HepG2 (cell line): Measurements from ENCODE around the gene TSPYL4. TPM values are rescaled to one million over a fixed set of nuclear protein-coding genes. Genes with fewer than 3 reads are reported as not detected.
A peak's percentile ranks its signal among the peaks of the same experiment; 100 is the strongest.

Source experiments
- ATF7 ChIP-seq, 2 experiments: fragments of 450-650 bp in 1 of 2; sonication (generic) in 1 of 2; formaldehyde crosslinking in 1 of 2; IDR thresholded peaks; 2 replicates each; pipeline versions ENCODE4 v1.4.0 to v1.6.1; 2016 to 2020; ENCODE audit warnings: antibody characterized with exemption in 1 of 2, mild to moderate bottlenecking in 1 of 2, missing genetic modification reagents in 1 of 2
- ATF7-NPFF ChIP-seq: sonication (generic); formaldehyde crosslinking; IDR thresholded peaks from 2 replicates; pipeline ENCODE4 v1.8.1; 2023; ENCODE audit warnings: mild to moderate bottlenecking, low read depth, missing genetic modification reagents, moderate library complexity
- CTCF ChIP-seq: sonication (generic); formaldehyde crosslinking; IDR thresholded peaks from 2 replicates; pipeline ENCODE4 v1.5.0; 2020; ENCODE audit warnings: mild to moderate bottlenecking, missing genetic modification reagents, moderate library complexity
- FOXK1 ChIP-seq: sonication (generic); formaldehyde crosslinking; IDR thresholded peaks from 2 replicates; pipeline ENCODE4 v1.4.0; 2020; ENCODE audit warnings: low read depth, missing genetic modification reagents, borderline replicate concordance
- HNF1B ChIP-seq: sonication (generic); formaldehyde crosslinking; IDR thresholded peaks from 2 replicates; pipeline ENCODE4 v1.5.1; 2020; ENCODE audit warnings: mild to moderate bottlenecking, moderate library complexity, missing genetic modification reagents
- KDM1A ChIP-seq: IDR thresholded peaks from 2 replicates; pipeline ENCODE4 v1.6.1; 2016; ENCODE audit warnings: missing compliant biosample characterization
- KLF11 ChIP-seq: IDR thresholded peaks from 2 replicates; pipeline ENCODE4 v1.6.1; 2016; ENCODE audit warnings: missing compliant biosample characterization
- NCOR1 ChIP-seq: fragments of 200-600 bp; sonication (generic); IDR thresholded peaks from 2 replicates; pipeline ENCODE4 v1.7.0; 2017; ENCODE audit warnings: antibody characterized with exemption, low read length, borderline replicate concordance
- PRPF4 ChIP-seq: fragments of 200-400 bp; formaldehyde crosslinking; IDR thresholded peaks from 2 replicates; pipeline ENCODE4 v1.6.1; 2016; ENCODE audit warnings: low read length, low read depth; ENCODE audit not compliant: poor library complexity, severe bottlenecking
- SNAI1 ChIP-seq: sonication (generic); formaldehyde crosslinking; IDR thresholded peaks from 2 replicates; pipeline ENCODE4 v1.5.0; 2020; ENCODE audit warnings: mild to moderate bottlenecking, missing genetic modification reagents, borderline replicate concordance
- SRSF4 ChIP-seq: fragments of 200-400 bp; formaldehyde crosslinking; IDR thresholded peaks from one replicate; pipeline ENCODE4 v1.6.1; 2018; ENCODE audit warnings: mild to moderate bottlenecking, low read depth, low read length, moderate library complexity; ENCODE audit not compliant: poor library complexity, severe bottlenecking
- TCF12 ChIP-seq, 2 experiments: fragments of 450-650 bp in 1 of 2; sonication (generic) in 1 of 2; formaldehyde crosslinking in 1 of 2; IDR thresholded peaks; 2 replicates each; pipeline versions ENCODE4 v1.6.1 to v1.8.0; 2017 to 2022; ENCODE audit warnings: antibody characterized with exemption in 1 of 2, mild to moderate bottlenecking in 1 of 2, missing genetic modification reagents in 1 of 2, moderate library complexity in 1 of 2
- ZNF101 ChIP-seq: sonication (generic); formaldehyde crosslinking; IDR thresholded peaks from 2 replicates; pipeline ENCODE4 v1.4.0; 2020; ENCODE audit warnings: mild to moderate bottlenecking, low read depth, missing genetic modification reagents, borderline replicate concordance
- ZNF3 ChIP-seq: IDR thresholded peaks from 2 replicates; pipeline ENCODE4 v1.7.0; 2017; ENCODE audit warnings: inconsistent platforms
- ZNF556 ChIP-seq: sonication (generic); formaldehyde crosslinking; IDR thresholded peaks from 2 replicates; pipeline ENCODE4 v1.4.0; 2020; ENCODE audit warnings: mild to moderate bottlenecking, missing genetic modification reagents, borderline replicate concordance
- polyA plus RNA-seq, 8 experiments: library from polyadenylated mRNA; depleted of rRNA in 3 of 8; stranded (reverse) in 7 of 8; unstranded in 1 of 8; fragments of >200 nt; fragmentation: Illumina TruSeq in 4 of 8; extraction: Trizol in 4 of 8; gene quantifications; 2 replicates each; pipeline versions ENCODE4 v1.2.1 to v1.2.3, GENCODE V29; 2011 to 2016; ENCODE audit warnings: low read depth in 4 of 8, missing spikeins in 1 of 8, mixed read lengths in 1 of 8; ENCODE audit not compliant: insufficient read depth in 1 of 8
- total RNA-seq, 5 experiments: library from RNA; depleted of rRNA; stranded (reverse); fragments of >200 nt; fragmentation: Illumina TruSeq; extraction: Trizol; gene quantifications; 2 replicates each; pipeline ENCODE4 v1.2.3, GENCODE V29; 2016; ENCODE audit warnings: low read depth in 1 of 5
- TF ChIP-seq, protein P1 (sequence below): sonication (generic); formaldehyde crosslinking; IDR thresholded peaks from one replicate; pipeline ENCODE4 v1.5.1; 2020; ENCODE audit warnings: mild to moderate bottlenecking, missing genetic modification reagents; ENCODE audit errors: not compliant biosample characterization

The TSPYL4 gene
- total and polyA plus RNA-seq, 2 of the 13 experiments (the other 11 are each of a cell fraction or from before 2014, with no cell fraction given) = 18.0 to 19.7 TPM

GRCh38 chr6:116253505-116254296 is at the start of gene TSPYL4 (continued):
- TF ChIP-seq PRPF4 (no peak), ATF7-NPFF (CRISPR knock-in tag) (0 out of 2 replicates have a peak, but pooled peaks have one; percentile 42), SRSF4 (no peak), ZNF3 (CRISPR knock-in tag) (no peak), ZNF556 (peak; percentile 79; the same call in 1 of the 2 replicates), HNF1B (CRISPR knock-in tag) (peak; percentile 68), KDM1A (CRISPR knock-in tag) (peak; percentile 12; the same call in 1 of the 2 replicates), CTCF (CRISPR knock-in tag) (peak; percentile 3; the same call in 1 of the 2 replicates), TCF12 (IDR thresholded peaks at IDR 0.05) (no peak), TCF12 (CRISPR knock-in tag; IDR thresholded peaks at IDR 0.05) (0 out of 2 replicates have a peak, but pooled peaks have one; percentile 75), ZNF101 (no peak), KLF11 (CRISPR knock-in tag) (peak; percentile 72), ATF7 (IDR thresholded peaks at IDR 0.05) (peak; percentile 37; the same call in 1 of the 2 replicates), ATF7 (CRISPR knock-in tag; IDR thresholded peaks at IDR 0.05) (no peak), NCOR1 (no peak), FOXK1 (no peak), SNAI1 (CRISPR knock-in tag) (no peak)
- TF ChIP-seq, protein P1, sequence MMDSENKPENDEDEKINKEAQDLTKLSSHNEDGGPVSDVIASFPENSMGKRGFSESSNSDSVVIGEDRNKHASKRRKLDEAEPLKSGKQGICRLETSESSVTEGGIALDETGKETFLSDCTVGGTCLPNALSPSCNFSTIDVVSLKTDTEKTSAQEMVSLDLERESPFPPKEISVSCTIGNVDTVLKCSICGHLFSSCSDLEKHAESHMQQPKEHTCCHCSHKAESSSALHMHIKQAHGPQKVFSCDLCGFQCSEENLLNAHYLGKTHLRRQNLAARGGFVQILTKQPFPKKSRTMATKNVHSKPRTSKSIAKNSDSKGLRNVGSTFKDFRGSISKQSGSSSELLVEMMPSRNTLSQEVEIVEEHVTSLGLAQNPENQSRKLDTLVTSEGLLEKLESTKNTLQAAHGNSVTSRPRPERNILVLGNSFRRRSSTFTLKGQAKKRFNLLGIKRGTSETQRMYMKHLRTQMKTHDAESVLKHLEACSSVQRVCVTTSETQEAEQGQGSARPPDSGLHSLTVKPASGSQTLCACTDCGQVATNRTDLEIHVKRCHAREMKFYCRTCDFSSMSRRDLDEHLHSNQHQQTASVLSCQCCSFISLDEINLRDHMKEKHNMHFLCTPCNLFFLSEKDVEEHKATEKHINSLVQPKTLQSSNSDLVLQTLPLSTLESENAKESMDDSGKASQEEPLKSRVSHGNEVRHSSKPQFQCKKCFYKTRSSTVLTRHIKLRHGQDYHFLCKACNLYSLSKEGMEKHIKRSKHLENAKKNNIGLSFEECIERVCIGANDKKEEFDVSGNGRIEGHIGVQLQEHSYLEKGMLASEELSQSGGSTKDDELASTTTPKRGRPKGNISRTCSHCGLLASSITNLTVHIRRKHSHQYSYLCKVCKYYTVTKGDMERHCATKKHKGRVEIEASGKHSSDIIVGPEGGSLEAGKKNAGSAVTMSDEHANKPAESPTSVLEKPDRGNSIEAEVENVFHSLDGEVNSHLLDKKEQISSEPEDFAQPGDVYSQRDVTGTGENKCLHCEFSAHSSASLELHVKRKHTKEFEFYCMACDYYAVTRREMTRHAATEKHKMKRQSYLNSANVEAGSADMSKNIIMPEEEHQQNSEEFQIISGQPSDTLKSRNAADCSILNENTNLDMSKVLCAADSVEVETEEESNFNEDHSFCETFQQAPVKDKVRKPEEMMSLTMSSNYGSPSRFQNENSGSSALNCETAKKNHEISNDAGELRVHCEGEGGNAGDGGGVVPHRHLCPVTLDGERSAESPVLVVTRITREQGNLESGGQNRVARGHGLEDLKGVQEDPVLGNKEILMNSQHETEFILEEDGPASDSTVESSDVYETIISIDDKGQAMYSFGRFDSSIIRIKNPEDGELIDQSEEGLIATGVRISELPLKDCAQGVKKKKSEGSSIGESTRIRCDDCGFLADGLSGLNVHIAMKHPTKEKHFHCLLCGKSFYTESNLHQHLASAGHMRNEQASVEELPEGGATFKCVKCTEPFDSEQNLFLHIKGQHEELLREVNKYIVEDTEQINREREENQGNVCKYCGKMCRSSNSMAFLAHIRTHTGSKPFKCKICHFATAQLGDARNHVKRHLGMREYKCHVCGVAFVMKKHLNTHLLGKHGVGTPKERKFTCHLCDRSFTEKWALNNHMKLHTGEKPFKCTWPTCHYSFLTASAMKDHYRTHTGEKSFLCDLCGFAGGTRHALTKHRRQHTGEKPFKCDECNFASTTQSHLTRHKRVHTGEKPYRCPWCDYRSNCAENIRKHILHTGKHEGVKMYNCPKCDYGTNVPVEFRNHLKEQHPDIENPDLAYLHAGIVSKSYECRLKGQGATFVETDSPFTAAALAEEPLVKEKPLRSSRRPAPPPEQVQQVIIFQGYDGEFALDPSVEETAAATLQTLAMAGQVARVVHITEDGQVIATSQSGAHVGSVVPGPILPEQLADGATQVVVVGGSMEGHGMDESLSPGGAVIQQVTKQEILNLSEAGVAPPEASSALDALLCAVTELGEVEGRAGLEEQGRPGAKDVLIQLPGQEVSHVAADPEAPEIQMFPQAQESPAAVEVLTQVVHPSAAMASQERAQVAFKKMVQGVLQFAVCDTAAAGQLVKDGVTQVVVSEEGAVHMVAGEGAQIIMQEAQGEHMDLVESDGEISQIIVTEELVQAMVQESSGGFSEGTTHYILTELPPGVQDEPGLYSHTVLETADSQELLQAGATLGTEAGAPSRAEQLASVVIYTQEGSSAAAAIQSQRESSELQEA (CRISPR knock-in tag) = peak; percentile 93
